CD4-positive, alpha-beta memory T cell (primary cell): ENCODE measurements around the gene ACOX1. TPM values are rescaled to one million over a fixed set of nuclear protein-coding genes. Genes with fewer than 3 reads are reported as not detected.

ENCODE experiments used
- CTCF ChIA-PET: fragments of 350-600 bp; sonication (Branson Sonifier 250); formaldehyde crosslinking; loops from one replicate; lab custom pipeline; 2021; ENCODE audit warnings: inconsistent platforms; ENCODE audit not compliant: partially characterized antibody; lab: Charles Lee
- POLR2A ChIA-PET: fragments of 350-600 bp; sonication (Branson Sonifier 250); formaldehyde crosslinking; loops from one replicate; lab custom pipeline; 2021; ENCODE audit not compliant: partially characterized antibody; lab: Charles Lee
- DNase-seq, 5 donors: peaks; one replicate each; pipeline versions ENCODE4 v3.0.0 to v3.0.0-alpha.2; 2020 to 2022; ENCODE audit warnings: mixed read lengths in 1 of 5
- H3K27ac ChIP-seq: one replicate; pipeline ENCODE4 v1.7.0; 2013; ENCODE audit warnings: low read depth, low read length
- H3K27me3 ChIP-seq: 2 replicates; pipeline ENCODE4 v1.7.0; 2013; ENCODE audit warnings: mild to moderate bottlenecking, low read length, moderate library complexity; ENCODE audit not compliant: insufficient read depth
- H3K36me3 ChIP-seq: 2 replicates; pipeline ENCODE4 v1.7.0; 2013; ENCODE audit warnings: mild to moderate bottlenecking, low read length, moderate library complexity; ENCODE audit not compliant: insufficient read depth
- H3K4me1 ChIP-seq: 2 replicates; pipeline ENCODE4 v1.7.0; 2013; ENCODE audit warnings: mild to moderate bottlenecking, low read length, moderate library complexity; ENCODE audit not compliant: insufficient read depth
- H3K4me3 ChIP-seq, 2 donors: one replicate each; pipeline ENCODE4 v1.7.0; 2013; ENCODE audit warnings: low read length in 2 of 2, mild to moderate bottlenecking in 1 of 2
- H3K9me3 ChIP-seq, 2 donors: one replicate each; pipeline ENCODE4 v1.7.0; 2013; ENCODE audit warnings: low read length in 2 of 2, control low read depth in 1 of 2; ENCODE audit not compliant: control insufficient read depth in 1 of 2
- H3K27ac Mint-ChIP-seq, 7 donors: one replicate each; pipeline ENCODE4 v1.8.0; 2020 to 2021; ENCODE audit warnings: mixed read lengths in 7 of 7, mild to moderate bottlenecking in 6 of 7, inconsistent platforms in 3 of 7, moderate library complexity in 3 of 7
- H3K27me3 Mint-ChIP-seq, 2 donors: one replicate each; pipeline ENCODE4 v1.8.0; 2020 to 2021; ENCODE audit warnings: mixed read lengths in 2 of 2
- H3K36me3 Mint-ChIP-seq, 2 donors: one replicate each; pipeline ENCODE4 v1.8.0; 2020 to 2021; ENCODE audit warnings: mixed read lengths in 2 of 2, inconsistent platforms in 1 of 2, mild to moderate bottlenecking in 1 of 2
- H3K4me1 Mint-ChIP-seq, 4 donors: one replicate each; pipeline ENCODE4 v1.8.0; 2020 to 2021; ENCODE audit warnings: mixed read lengths in 4 of 4, mild to moderate bottlenecking in 1 of 4
- H3K4me3 Mint-ChIP-seq, 8 donors: one replicate each; pipeline ENCODE4 v1.8.0; 2020 to 2021; ENCODE audit warnings: mixed read lengths in 8 of 8, mild to moderate bottlenecking in 7 of 8, moderate library complexity in 6 of 8, inconsistent platforms in 3 of 8
- H3K9me3 Mint-ChIP-seq, 8 donors: one replicate each; pipeline ENCODE4 v1.8.0; 2020 to 2021; ENCODE audit warnings: mixed read lengths in 8 of 8, mild to moderate bottlenecking in 5 of 8, inconsistent platforms in 3 of 8, moderate library complexity in 1 of 8
- intact Hi-C: fragments of 100-400 bp; cut with micrococcal nuclease; formaldehyde crosslinking; loops from one replicate; pipeline ENCODE4 v1.15.1; 2023
- polyA plus RNA-seq, 2 donors: library from polyadenylated mRNA; unstranded; fragments of 300-500 nt; fragmentation: Illumina TruSeq; gene quantifications; one replicate each; pipeline ENCODE4 v1.2.3, GENCODE V29; 2021
- total RNA-seq, 2 experiments: library from RNA; stranded (reverse); gene quantifications; one replicate each; pipeline ENCODE4 v1.2.3, GENCODE V29; 2021

Gene ACOX1
- total and polyA plus RNA-seq, 4 experiments from 2014 or later = 10.2 to 31.7 (median 22.4) TPM

GRCh38 chr17:75898065-75898464 is 80.9 kb downstream of the ACOX1 start:
- H3K27me3 ChIP-seq = no peaks in the 10 kb centered on the region
- peak in 1 of 5 donors; percentile 46 for DNase-seq
- intact Hi-C loops = no loop called here
- H3K27me3 Mint-ChIP-seq = no peaks in the 10 kb centered on the region
- ChIA-PET POLR2A (interaction anchor here (2.7 to 18.1 kb wide), 9 partner anchors 21 to 144 kb away, joined by 11 to 337 read pairs (median 44); partner anchors contain the start of genes GALK1, TRIM47, UNC13D and UNK), CTCF (interaction anchor here (1.1 to 7.1 kb wide), 6 partner anchors 20 to 144 kb away, joined by 3 to 96 read pairs (median 3); partner anchors contain the start of gene TRIM47)
- peaks cover 28% of the 10 kb centered on the region for H3K4me1 ChIP-seq
- H3K4me3 Mint-ChIP-seq = peak overlapping the region in 6 of 8 donors; percentile 74 to 85 (median 80)
- peaks cover 22 to 28% (median 25%) of the 10 kb centered on the region in 4 donors for H3K4me1 Mint-ChIP-seq
- H3K36me3 ChIP-seq = peaks cover 30% of the 10 kb centered on the region
- H3K36me3 Mint-ChIP-seq = peaks cover 4 to 38% of the 10 kb centered on the region in 2 donors
- H3K27ac ChIP-seq = no peak overlapping the region
- no peaks in the 10 kb centered on the region for H3K9me3 Mint-ChIP-seq
- H3K9me3 ChIP-seq = no peaks in the 10 kb centered on the region
- peak overlapping the region in 5 of 7 donors; percentile 19 to 86 (median 80) for H3K27ac Mint-ChIP-seq
- no peak overlapping the region for H3K4me3 ChIP-seq

- Mint-ChIP-seq H3K4me3 (peak overlapping the region; percentile 66 to 85 (median 77)), H3K36me3 (peaks cover 4 to 37% of the 10 kb centered on the region in 2 donors), H3K27ac (peak overlapping the region in 6 of 7 donors; percentile 43 to 86 (median 80)), H3K4me1 (peaks cover 22 to 28% (median 25%) of the 10 kb centered on the region in 4 donors), H3K9me3 (no peaks in the 10 kb centered on the region), H3K27me3 (no peaks in the 10 kb centered on the region)
- intact Hi-C loops = loop anchor here (2.0 kb wide), 2 partner anchors 43 to 119 kb away; partner anchors contain the start of gene FBF1
- ChIA-PET CTCF (interaction anchor here (1.1 to 7.1 kb wide), 17 partner anchors 8 to 144 kb away, joined by 3 to 96 read pairs (median 8); partner anchors contain the start of genes GALK1, MRPL38, TRIM47 and UNC13D), POLR2A (interaction anchor here (0.7 to 18.1 kb wide), 24 partner anchors 8 to 231 kb away, joined by 3 to 337 read pairs (median 6); partner anchors contain the start of genes ACOX1, CDK3, FBF1 and GALK1)
- peak overlapping the region; percentile 55 for H3K27ac ChIP-seq
- H3K9me3 ChIP-seq = no peaks in the 10 kb centered on the region
- peak overlapping the region in 1 of 2 donors; percentile 64 for H3K4me3 ChIP-seq
- no peaks in the 10 kb centered on the region for H3K27me3 ChIP-seq
- no peak for DNase-seq
- H3K4me1 ChIP-seq = peaks cover 28% of the 10 kb centered on the region
- H3K36me3 ChIP-seq = peaks cover 30% of the 10 kb centered on the region
Measured at GRCh38 chr17:75897160-75898019, 81.6 kb downstream of the ACOX1 start.

- POLR2A ChIA-PET = interaction anchor here (0.5 to 18.1 kb wide), 31 partner anchors 8 to 230 kb away, joined by 3 to 337 read pairs (median 5); partner anchors contain the start of genes ACOX1, CDK3, FBF1 and GALK1
Measured at GRCh38 chr17:75896415-75897159, 82.4 kb downstream of the ACOX1 start, which contains the start of gene TRIM65. TRIM65 (minus strand) TSS chr17:75896951; CDS start chr17:75896937, 14 bp downstream.

GRCh38 chr17:75895370-75896155 is 83.4 kb downstream of the ACOX1 start:
- intact Hi-C loops = loop anchor here (1.0 to 2.0 kb wide), 5 partner anchors 9 to 117 kb away; partner anchors contain the start of genes FBF1, MRPL38 and WBP2
- DNase-seq = no peak
- H3K27ac Mint-ChIP-seq = peak overlapping the region; percentile 80 to 97 (median 89)
- H3K4me3 Mint-ChIP-seq = peak overlapping the region; percentile 82 to 90 (median 86)
- no peaks in the 10 kb centered on the region for H3K9me3 ChIP-seq
- H3K4me1 ChIP-seq = peaks cover 28% of the 10 kb centered on the region
- H3K36me3 ChIP-seq = peaks cover 18% of the 10 kb centered on the region
- peak overlapping the region; percentile 61 to 64 for H3K4me3 ChIP-seq
- ChIA-PET CTCF (interaction anchor here (0.5 to 7.1 kb wide), 21 partner anchors 9 to 142 kb away, joined by 3 to 96 read pairs (median 7); partner anchors contain the start of genes GALK1, MRPL38, TRIM47 and UNC13D), POLR2A (interaction anchor here (0.6 to 18.1 kb wide), 26 partner anchors 10 to 229 kb away, joined by 3 to 337 read pairs (median 6); partner anchors contain the start of genes ACOX1, CDK3, FBF1 and GALK1)
- peaks cover 22 to 28% (median 25%) of the 10 kb centered on the region in 4 donors for H3K4me1 Mint-ChIP-seq
- peaks cover 4 to 27% of the 10 kb centered on the region in 2 donors for H3K36me3 Mint-ChIP-seq
- H3K9me3 Mint-ChIP-seq = no peaks in the 10 kb centered on the region
- H3K27ac ChIP-seq = peak overlapping the region; percentile 55
- no peaks in the 10 kb centered on the region for H3K27me3 Mint-ChIP-seq
- H3K27me3 ChIP-seq = no peaks in the 10 kb centered on the region

More at GRCh38 chr17:75896415-75897159, 82.4 kb downstream of the ACOX1 start, which contains the start of gene TRIM65:
- CTCF ChIA-PET = interaction anchor here (0.5 to 7.1 kb wide), 26 partner anchors 8 to 143 kb away, joined by 3 to 96 read pairs (median 6); partner anchors contain the start of genes GALK1, MRPL38, TRIM47 and UNC13D
- Mint-ChIP-seq H3K36me3 (peaks cover 4 to 31% of the 10 kb centered on the region in 2 donors), H3K27ac (peak within 1 kb of the TSS; percentile 84 to 97 (median 89)), H3K9me3 (no peaks in the 10 kb centered on the region), H3K4me1 (peaks cover 22 to 28% (median 25%) of the 10 kb centered on the region in 4 donors), H3K4me3 (peak within 1 kb of the TSS; percentile 82 to 90 (median 86)), H3K27me3 (no peaks in the 10 kb centered on the region)
- Histone ChIP-seq H3K9me3 (no peaks in the 10 kb centered on the region), H3K27ac (peak within 1 kb of the TSS; percentile 55), H3K4me3 (peak within 1 kb of the TSS; percentile 61 to 64), H3K27me3 (no peaks in the 10 kb centered on the region), H3K36me3 (peaks cover 25% of the 10 kb centered on the region), H3K4me1 (peaks cover 28% of the 10 kb centered on the region)
- DNase-seq = peak; percentile 70 to 79 (median 73)
- intact Hi-C loops = loop anchor here (1.0 to 2.0 kb wide), 5 partner anchors 8 to 118 kb away; partner anchors contain the start of genes FBF1, MRPL38 and WBP2

GRCh38 chr17:75894049-75894733 is 84.8 kb downstream of the ACOX1 start:
- ChIA-PET POLR2A (interaction anchor here (0.6 to 18.1 kb wide), 6 partner anchors 17 to 671 kb away, joined by 3 to 337 read pairs (median 52); partner anchors contain the start of genes TRIM47 and WBP2), CTCF (interaction anchor here (1.5 to 7.1 kb wide), 4 partner anchors 11 to 45 kb away, joined by 5 to 96 read pairs (median 13); partner anchors contain the start of genes MRPL38 and TRIM47)
- H3K4me1 Mint-ChIP-seq = peaks cover 22 to 28% (median 25%) of the 10 kb centered on the region in 4 donors
- Histone ChIP-seq H3K27ac (no peak overlapping the region), H3K27me3 (no peaks in the 10 kb centered on the region), H3K36me3 (peaks cover 10% of the 10 kb centered on the region), H3K4me3 (no peak overlapping the region), H3K9me3 (no peaks in the 10 kb centered on the region), H3K4me1 (peaks cover 28% of the 10 kb centered on the region)
- H3K36me3 Mint-ChIP-seq = peaks cover 8 to 28% of the 10 kb centered on the region in 2 donors
- H3K27me3 Mint-ChIP-seq = no peaks in the 10 kb centered on the region
- peak overlapping the region in 3 of 8 donors; percentile 46 to 60 (median 50) for H3K4me3 Mint-ChIP-seq
- H3K27ac Mint-ChIP-seq = peak overlapping the region in 5 of 7 donors; percentile 29 to 94 (median 83)
- H3K9me3 Mint-ChIP-seq = no peaks in the 10 kb centered on the region
- DNase-seq = no peak
- intact Hi-C loops = no loop called here
